Progenitor cell of endocrine pancreas (in vitro differentiated cells): ENCODE data around the gene FOXK1. TPM values are rescaled to one million over a fixed set of nuclear protein-coding genes. Genes with fewer than 3 reads are reported as not detected.
"Not testable (repeated sequence)": the region's sequence is repeated elsewhere in the genome, so short reads cannot be mapped to it uniquely, and the experiment has no call there.

Experiments used
- DNase-seq: peaks from one replicate; pipeline ENCODE4 v3.0.0; 2021; ENCODE audit warnings: low spot score; ENCODE audit not compliant: unreplicated experiment
- H3K27ac Mint-ChIP-seq: 2 replicates; pipeline ENCODE4 v1.8.0; 2021; ENCODE audit warnings: mild to moderate bottlenecking, moderate library complexity, mixed read lengths
- H3K27me3 Mint-ChIP-seq: 2 replicates; pipeline ENCODE4 v1.8.0; 2021; ENCODE audit warnings: mixed read lengths
- H3K36me3 Mint-ChIP-seq: 2 replicates; pipeline ENCODE4 v1.8.0; 2022; ENCODE audit warnings: mixed read lengths; ENCODE audit not compliant: insufficient read depth
- H3K4me1 Mint-ChIP-seq: 2 replicates; pipeline ENCODE4 v1.8.0; 2021; ENCODE audit warnings: low read depth, mixed read lengths
- H3K4me3 Mint-ChIP-seq: 2 replicates; pipeline ENCODE4 v1.8.0; 2021; ENCODE audit warnings: low read depth, mild to moderate bottlenecking, moderate library complexity, mixed read lengths
- H3K9me3 Mint-ChIP-seq: 2 replicates; pipeline ENCODE4 v1.8.0; 2021; ENCODE audit warnings: low read depth, mixed read lengths
- CTCF ChIP-seq: fragments of 200-600 bp; sonication (generic); IDR thresholded peaks from one replicate; pipeline ENCODE4 v1.5.0; 2021; ENCODE audit warnings: antibody characterized with exemption, mild to moderate bottlenecking; ENCODE audit not compliant: unreplicated experiment
- total RNA-seq: library from RNA; stranded (reverse); gene quantifications from 2 replicates; pipeline ENCODE4 v1.2.1, GENCODE V29; 2021

FOXK1 gene
- total RNA-seq, 1 donor from 2014 or later: 47.6 TPM

GRCh38 chr7:4668510-4668847 is 13.6 kb upstream of the FOXK1 start:
- H3K36me3 Mint-ChIP-seq: no peaks in the 10 kb centered on the region
- DNase-seq: no peak
- no peak overlapping the region for H3K27ac Mint-ChIP-seq
- no peak for TF ChIP-seq CTCF
- no peak overlapping the region for H3K4me3 Mint-ChIP-seq
- H3K27me3 Mint-ChIP-seq: peaks cover 5% of the 10 kb centered on the region
- H3K9me3 Mint-ChIP-seq: no peaks in the 10 kb centered on the region
- no peaks in the 10 kb centered on the region for H3K4me1 Mint-ChIP-seq

GRCh38 chr7:4670791-4671190 is 11.3 kb upstream of the FOXK1 start:
- no peak for DNase-seq
- no peaks in the 10 kb centered on the region for H3K4me1 Mint-ChIP-seq
- no peak for TF ChIP-seq CTCF
- no peak overlapping the region for H3K27ac Mint-ChIP-seq
- no peak overlapping the region for H3K4me3 Mint-ChIP-seq
- peaks cover 5% of the 10 kb centered on the region for H3K27me3 Mint-ChIP-seq
- H3K9me3 Mint-ChIP-seq: no peaks in the 10 kb centered on the region
- H3K36me3 Mint-ChIP-seq: no peaks in the 10 kb centered on the region

GRCh38 chr7:4675771-4676367 is 6.2 kb upstream of the FOXK1 start:
- H3K27ac Mint-ChIP-seq: no peak overlapping the region
- no peak for DNase-seq
- H3K9me3 Mint-ChIP-seq: peaks cover 2% of the 10 kb centered on the region
- no peaks in the 10 kb centered on the region for H3K36me3 Mint-ChIP-seq
- no peak overlapping the region for H3K4me3 Mint-ChIP-seq
- H3K4me1 Mint-ChIP-seq: no peaks in the 10 kb centered on the region
- H3K27me3 Mint-ChIP-seq: peaks cover 8% of the 10 kb centered on the region
- TF ChIP-seq CTCF: no peak

GRCh38 chr7:4677518-4677917 is 4.6 kb upstream of the FOXK1 start:
- not testable (repeated sequence) for H3K36me3 Mint-ChIP-seq, H3K27me3 Mint-ChIP-seq, H3K9me3 Mint-ChIP-seq

GRCh38 chr7:4681218-4681851 is 760 bp upstream of the FOXK1 start:
- Mint-ChIP-seq H3K27ac (peak overlapping the region; percentile 38), H3K36me3 (peaks cover 2% of the 10 kb centered on the region), H3K27me3 (peaks cover 6% of the 10 kb centered on the region), H3K4me1 (peaks cover 15% of the 10 kb centered on the region), H3K4me3 (peak overlapping the region; percentile 77), H3K9me3 (peaks cover 2% of the 10 kb centered on the region)
- no peak for TF ChIP-seq CTCF
- DNase-seq: no peak

More at GRCh38 chr7:4677518-4677917, 4.6 kb upstream of the FOXK1 start:
- H3K27ac Mint-ChIP-seq, H3K4me3 Mint-ChIP-seq, DNase-seq, H3K4me1 Mint-ChIP-seq: not testable (repeated sequence)

- no peak overlapping the region for H3K27ac Mint-ChIP-seq
- TF ChIP-seq CTCF: no peak
- no peak for DNase-seq
- peaks cover 2% of the 10 kb centered on the region for H3K36me3 Mint-ChIP-seq
- H3K9me3 Mint-ChIP-seq: peaks cover 2% of the 10 kb centered on the region
- H3K4me1 Mint-ChIP-seq: peaks cover 15% of the 10 kb centered on the region
- peak overlapping the region; percentile 82 for H3K4me3 Mint-ChIP-seq
- H3K27me3 Mint-ChIP-seq: peaks cover 6% of the 10 kb centered on the region
Observed at GRCh38 chr7:4682621-4683042, 537 bp downstream of the FOXK1 start.
